ENCODE measurements around the gene MAFB. TPM values are rescaled to one million over a fixed set of nuclear protein-coding genes. Genes with fewer than 3 reads are reported as not detected.

Gene MAFB
- total RNA-seq, 2 donors from 2014 or later: not detected

DNA sequence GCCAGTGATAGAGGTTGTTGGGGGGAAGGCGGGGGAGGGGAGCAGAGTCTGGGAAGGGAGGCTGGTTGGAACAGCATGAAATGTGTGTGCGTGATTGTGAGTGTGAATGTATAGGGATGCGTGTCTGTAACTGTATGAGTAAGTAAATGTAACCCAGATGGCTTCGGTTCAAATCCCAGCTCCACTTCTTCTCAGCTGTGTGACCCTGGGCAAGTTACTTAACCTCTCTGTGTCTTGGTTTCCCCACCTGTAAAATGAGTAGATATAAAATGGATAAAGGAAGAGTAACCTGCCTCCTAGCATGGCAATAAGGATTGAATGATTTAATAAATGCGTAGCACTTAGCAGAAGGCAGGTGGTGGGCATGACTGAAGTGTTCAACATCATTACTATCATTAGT is 24.1 kb downstream of the MAFB start:
- no peaks in the 10 kb centered on the region for H3K4me1 Mint-ChIP-seq
- H3K4me3 Mint-ChIP-seq: no peak overlapping the region
- ATAC-seq (replicated peaks): no peak
- no peaks in the 10 kb centered on the region for H3K36me3 Mint-ChIP-seq (ENCODE audit: low read depth)
- H3K27me3 Mint-ChIP-seq: peaks cover 4% of the 10 kb centered on the region
- no peaks in the 10 kb centered on the region for H3K9me3 Mint-ChIP-seq
- H3K27ac Mint-ChIP-seq: no peak overlapping the region

DNA sequence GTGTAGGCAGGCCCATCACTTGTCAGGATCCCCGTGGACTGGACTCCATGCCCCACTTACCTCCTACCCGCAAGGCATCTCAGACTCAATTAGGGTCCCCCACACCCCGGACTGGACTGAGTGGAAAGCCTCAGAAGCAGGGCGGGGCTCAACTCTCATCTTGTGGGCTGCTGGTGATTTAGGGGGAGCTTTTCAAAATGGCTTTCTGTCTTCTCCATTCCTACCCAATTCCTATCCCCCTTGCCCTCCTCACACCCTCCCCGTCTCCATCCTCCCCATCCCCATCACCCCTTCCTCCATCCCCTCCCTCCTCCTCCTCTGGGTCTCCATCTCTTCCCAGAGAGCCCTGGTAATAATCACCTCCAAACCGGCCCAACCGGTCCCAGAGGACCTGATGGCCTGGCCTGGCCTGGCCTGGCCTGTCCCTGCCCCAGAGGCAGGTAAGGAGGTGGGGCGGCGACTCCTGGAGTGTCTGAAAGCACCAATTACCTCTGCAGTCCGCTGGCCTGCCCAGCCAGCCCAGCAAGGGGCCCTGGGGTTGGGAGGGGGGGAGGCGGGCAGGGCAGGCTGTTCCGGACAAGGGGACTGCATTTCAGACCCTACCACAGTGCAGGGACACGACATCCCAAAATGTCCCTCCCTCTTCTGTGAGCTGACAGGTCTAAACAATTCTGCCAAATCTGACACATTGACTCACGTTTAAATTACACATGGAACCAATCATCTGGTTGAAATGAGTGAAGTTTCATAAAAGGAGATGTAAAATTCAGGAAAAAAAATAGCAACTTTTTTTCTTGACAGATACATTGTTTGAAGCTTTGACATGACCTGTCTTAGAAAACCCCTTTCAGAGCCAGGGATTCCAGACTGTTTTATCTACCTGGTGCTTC is 24.8 kb downstream of the MAFB start:
- Mint-ChIP-seq H3K36me3 (ENCODE audit: low read depth) (no peaks in the 10 kb centered on the region), H3K4me1 (no peaks in the 10 kb centered on the region), H3K4me3 (no peak overlapping the region), H3K27me3 (peaks cover 9% of the 10 kb centered on the region), H3K27ac (no peak overlapping the region), H3K9me3 (no peaks in the 10 kb centered on the region)
- ATAC-seq (replicated peaks): no peak

DNA sequence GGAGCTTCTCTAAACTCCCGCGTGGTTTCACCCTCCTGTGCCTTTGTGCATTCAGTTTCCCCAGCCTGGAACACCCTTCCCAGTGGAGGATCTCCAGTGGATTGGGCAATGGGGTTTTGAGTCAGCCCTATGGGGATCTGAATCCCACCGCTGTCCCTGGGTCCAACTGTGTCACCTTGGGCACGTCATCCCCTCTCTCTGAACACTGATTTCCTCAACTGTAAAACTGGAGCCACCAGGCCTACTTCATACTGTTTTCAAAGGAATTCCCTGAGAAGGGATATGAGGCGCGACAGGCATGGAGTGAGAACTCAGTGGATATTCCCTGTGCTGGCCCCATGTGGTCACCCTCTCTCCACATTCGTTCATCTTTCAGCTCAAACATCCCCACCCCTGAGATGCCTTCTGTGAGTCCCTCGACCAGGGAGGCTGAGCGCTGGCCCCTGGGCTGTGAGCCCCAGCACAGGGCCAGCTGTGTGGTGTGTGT is 25.7 kb downstream of the MAFB start:
- Mint-ChIP-seq H3K4me3 (no peak overlapping the region), H3K9me3 (no peaks in the 10 kb centered on the region), H3K4me1 (no peaks in the 10 kb centered on the region), H3K27me3 (peaks cover 9% of the 10 kb centered on the region), H3K27ac (no peak overlapping the region), H3K36me3 (ENCODE audit: low read depth) (no peaks in the 10 kb centered on the region)
- ATAC-seq (replicated peaks): no peak

DNA sequence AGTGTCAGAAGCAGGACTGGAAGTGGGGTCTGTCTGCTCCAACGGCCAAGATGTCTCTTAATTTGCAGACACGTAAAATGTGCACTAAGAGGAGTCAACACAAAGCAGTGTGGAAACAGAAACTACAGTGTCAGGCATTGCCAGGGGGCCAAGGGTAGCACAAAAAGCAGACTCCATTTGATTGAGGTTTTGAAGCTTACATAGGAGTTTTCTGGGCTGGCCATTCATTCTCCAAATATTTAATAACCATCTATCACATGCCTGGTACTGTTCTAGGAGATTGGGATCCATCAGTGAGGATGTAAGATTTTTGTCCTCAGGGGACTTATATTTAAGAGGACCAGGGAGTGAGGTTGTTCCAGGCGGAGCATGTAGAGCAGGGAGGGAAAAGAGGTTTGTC is 29.5 kb downstream of the MAFB start:
- Mint-ChIP-seq H3K9me3 (no peaks in the 10 kb centered on the region), H3K4me1 (no peaks in the 10 kb centered on the region), H3K36me3 (ENCODE audit: low read depth) (no peaks in the 10 kb centered on the region), H3K27ac (no peak overlapping the region), H3K4me3 (no peak overlapping the region), H3K27me3 (peaks cover 9% of the 10 kb centered on the region)
- no peak for ATAC-seq (replicated peaks)

DNA sequence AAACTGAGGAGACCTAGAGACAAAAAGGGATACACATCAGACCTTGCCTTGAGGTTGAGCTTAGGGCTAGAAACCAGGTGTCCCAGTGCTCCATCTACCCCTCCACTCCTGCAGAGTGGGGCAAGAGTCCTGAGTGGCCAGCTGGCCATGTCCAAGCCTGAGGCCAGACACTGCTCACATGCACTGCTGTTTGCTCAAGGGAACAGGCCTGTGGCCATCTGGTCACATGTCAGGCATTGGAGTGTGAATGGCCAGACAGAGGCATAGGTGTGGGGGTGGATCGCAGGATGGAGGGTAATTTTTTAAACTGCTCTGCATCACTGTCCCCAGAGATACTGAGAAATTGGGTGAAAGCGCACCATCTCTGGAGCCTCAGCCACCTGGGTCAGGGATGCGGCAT is 30.5 kb downstream of the MAFB start:
- H3K4me3 Mint-ChIP-seq: no peak overlapping the region
- no peaks in the 10 kb centered on the region for H3K9me3 Mint-ChIP-seq
- no peaks in the 10 kb centered on the region for H3K4me1 Mint-ChIP-seq
- H3K36me3 Mint-ChIP-seq (ENCODE audit: low read depth): no peaks in the 10 kb centered on the region
- ATAC-seq (replicated peaks): no peak
- H3K27me3 Mint-ChIP-seq: peaks cover 12% of the 10 kb centered on the region
- H3K27ac Mint-ChIP-seq: no peak overlapping the region

DNA sequence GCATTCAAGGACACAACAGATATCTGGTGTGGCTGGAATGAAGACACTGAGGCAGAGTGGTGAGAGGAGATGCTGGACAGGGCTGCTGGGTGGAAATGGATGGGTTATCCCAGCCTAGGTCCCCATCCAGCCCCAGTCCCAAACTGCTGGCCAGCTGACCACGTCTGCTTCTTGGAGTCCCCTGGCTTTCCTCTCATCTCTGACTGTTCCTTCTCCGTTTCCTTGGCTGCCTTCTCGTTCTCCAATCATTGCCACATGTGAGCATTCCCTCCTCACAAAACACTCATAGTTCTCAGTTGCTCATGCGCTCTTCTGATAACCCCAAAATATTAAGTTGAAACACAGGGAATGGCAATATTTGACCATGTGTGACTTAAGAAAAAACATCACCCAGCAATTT is 31.5 kb downstream of the MAFB start:
- H3K27me3 Mint-ChIP-seq: peaks cover 13% of the 10 kb centered on the region
- no peaks in the 10 kb centered on the region for H3K4me1 Mint-ChIP-seq
- no peaks in the 10 kb centered on the region for H3K9me3 Mint-ChIP-seq
- ATAC-seq (replicated peaks): no peak
- no peak overlapping the region for H3K4me3 Mint-ChIP-seq
- no peak overlapping the region for H3K27ac Mint-ChIP-seq
- H3K36me3 Mint-ChIP-seq (ENCODE audit: low read depth): no peaks in the 10 kb centered on the region

DNA sequence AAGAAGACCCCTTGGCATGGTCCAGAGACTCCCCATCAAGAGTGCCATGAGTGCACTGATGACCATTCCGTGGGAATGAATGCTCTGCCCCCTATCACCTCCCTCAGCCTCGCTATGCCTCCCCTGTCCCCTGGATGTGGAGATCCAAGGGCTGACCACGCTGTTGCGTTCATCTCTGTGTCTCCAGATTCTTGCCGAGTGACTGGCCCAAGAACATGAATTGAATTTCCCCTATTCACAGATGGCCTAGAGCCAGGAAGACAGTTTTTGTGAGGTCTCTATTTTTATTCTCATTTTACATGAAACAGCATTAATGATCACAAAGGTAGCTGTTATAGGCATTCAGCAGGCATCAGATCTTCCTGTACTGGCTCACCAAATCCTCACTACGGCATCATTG is 33.6 kb downstream of the MAFB start:
- no peak overlapping the region for H3K4me3 Mint-ChIP-seq
- no peaks in the 10 kb centered on the region for H3K4me1 Mint-ChIP-seq
- no peak for ATAC-seq (replicated peaks)
- peaks cover 9% of the 10 kb centered on the region for H3K27me3 Mint-ChIP-seq
- H3K9me3 Mint-ChIP-seq: no peaks in the 10 kb centered on the region
- H3K27ac Mint-ChIP-seq: no peak overlapping the region
- no peaks in the 10 kb centered on the region for H3K36me3 Mint-ChIP-seq (ENCODE audit: low read depth)

DNA sequence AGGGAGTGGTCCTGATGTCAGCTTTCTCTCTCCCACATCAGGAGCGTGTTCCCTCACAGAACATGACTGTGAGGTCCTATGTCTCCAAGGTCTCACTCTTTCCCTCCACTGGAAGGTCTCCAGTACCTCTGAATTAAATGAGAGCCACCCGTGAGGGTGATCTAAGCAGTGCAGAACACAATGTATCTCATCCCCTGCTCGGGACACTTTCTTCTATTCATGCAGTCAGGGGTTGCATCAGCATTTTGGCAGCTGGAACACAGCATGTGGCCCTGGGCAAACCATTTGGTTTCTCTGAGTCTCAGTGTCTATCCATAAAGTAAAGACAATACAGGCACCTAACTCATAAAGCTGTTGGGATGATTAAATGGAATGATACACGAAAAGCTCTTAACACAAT is 34.2 kb downstream of the MAFB start:
- H3K9me3 Mint-ChIP-seq: no peaks in the 10 kb centered on the region
- no peak overlapping the region for H3K4me3 Mint-ChIP-seq
- H3K36me3 Mint-ChIP-seq (ENCODE audit: low read depth): no peaks in the 10 kb centered on the region
- no peaks in the 10 kb centered on the region for H3K4me1 Mint-ChIP-seq
- no peak for ATAC-seq (replicated peaks)
- H3K27ac Mint-ChIP-seq: no peak overlapping the region
- peaks cover 9% of the 10 kb centered on the region for H3K27me3 Mint-ChIP-seq

DNA sequence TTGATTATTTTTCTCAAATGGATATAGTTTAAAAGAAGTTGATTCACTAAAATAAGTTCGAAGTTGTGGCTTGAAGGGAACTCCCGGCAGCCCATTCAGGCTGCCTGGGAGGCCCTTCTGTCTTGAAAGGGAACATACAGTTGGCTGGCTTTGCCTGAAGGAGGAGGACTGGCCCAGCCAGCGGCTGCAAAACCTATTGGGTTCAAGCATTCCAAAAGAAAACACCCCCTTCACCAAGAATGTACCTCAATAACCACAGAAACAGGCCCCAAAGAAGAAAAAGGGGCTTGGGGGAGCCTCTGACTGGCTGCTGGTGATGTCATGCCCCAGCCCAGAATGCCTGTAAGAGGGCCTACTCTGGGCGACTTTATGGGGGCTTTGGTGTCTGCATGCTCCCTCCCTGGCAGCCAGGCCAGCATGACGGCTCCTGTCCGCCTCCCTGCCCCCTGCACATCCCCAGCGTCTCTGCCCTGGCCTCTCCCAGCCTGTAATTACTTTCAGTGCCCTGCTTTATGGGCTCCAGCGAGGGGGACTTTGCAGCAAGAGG is 36.5 kb downstream of the MAFB start:
- Mint-ChIP-seq H3K27ac (no peak overlapping the region), H3K9me3 (no peaks in the 10 kb centered on the region), H3K36me3 (ENCODE audit: low read depth) (no peaks in the 10 kb centered on the region), H3K4me3 (no peak overlapping the region), H3K4me1 (no peaks in the 10 kb centered on the region), H3K27me3 (peaks cover 8% of the 10 kb centered on the region)
- ATAC-seq (replicated peaks): no peak

DNA sequence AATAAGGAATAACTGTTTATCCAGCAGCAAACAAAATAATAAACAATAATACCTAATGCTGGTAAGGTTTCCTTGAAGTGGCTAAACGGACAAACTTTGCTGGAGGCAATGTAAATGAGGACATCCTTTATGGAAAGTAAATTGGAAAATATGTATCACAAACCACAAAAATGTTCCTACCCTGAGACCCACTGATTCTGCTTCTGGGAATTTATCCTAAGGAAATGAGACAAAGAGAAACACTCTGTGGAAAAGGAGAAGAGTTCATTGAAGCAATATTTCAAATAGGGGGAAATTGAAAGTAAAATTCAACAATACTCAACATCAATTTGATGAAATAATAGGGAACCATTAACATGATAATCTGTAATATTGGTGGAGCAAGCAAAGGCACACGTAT is 37.9 kb downstream of the MAFB start:
- Mint-ChIP-seq H3K27ac (no peak overlapping the region), H3K4me3 (no peak overlapping the region), H3K27me3 (peaks cover 12% of the 10 kb centered on the region), H3K9me3 (no peaks in the 10 kb centered on the region), H3K36me3 (ENCODE audit: low read depth) (no peaks in the 10 kb centered on the region), H3K4me1 (no peaks in the 10 kb centered on the region)
- ATAC-seq (replicated peaks): no peak

DNA sequence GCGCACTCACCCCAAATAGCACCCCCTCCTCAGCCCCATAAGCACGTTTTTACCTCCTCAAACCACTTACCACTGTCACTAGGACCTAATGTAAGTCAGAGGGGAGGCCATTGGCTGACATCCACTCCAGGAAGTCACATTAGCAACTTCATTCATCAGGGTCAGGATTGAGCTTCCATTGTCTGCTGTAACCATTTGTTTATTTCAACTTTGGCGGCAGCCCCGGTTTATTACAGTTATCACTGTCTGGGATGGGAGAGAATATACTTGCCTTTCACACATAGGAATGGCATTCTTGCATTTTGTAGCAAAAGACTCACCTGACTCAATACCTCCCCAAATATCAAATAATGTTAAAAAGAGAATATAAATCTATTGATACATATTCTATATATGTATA is 38.3 kb downstream of the MAFB start:
- Mint-ChIP-seq H3K4me1 (no peaks in the 10 kb centered on the region), H3K36me3 (ENCODE audit: low read depth) (no peaks in the 10 kb centered on the region), H3K27me3 (peaks cover 12% of the 10 kb centered on the region), H3K4me3 (no peak overlapping the region), H3K9me3 (no peaks in the 10 kb centered on the region), H3K27ac (no peak overlapping the region)
- no peak for ATAC-seq (replicated peaks)

DNA sequence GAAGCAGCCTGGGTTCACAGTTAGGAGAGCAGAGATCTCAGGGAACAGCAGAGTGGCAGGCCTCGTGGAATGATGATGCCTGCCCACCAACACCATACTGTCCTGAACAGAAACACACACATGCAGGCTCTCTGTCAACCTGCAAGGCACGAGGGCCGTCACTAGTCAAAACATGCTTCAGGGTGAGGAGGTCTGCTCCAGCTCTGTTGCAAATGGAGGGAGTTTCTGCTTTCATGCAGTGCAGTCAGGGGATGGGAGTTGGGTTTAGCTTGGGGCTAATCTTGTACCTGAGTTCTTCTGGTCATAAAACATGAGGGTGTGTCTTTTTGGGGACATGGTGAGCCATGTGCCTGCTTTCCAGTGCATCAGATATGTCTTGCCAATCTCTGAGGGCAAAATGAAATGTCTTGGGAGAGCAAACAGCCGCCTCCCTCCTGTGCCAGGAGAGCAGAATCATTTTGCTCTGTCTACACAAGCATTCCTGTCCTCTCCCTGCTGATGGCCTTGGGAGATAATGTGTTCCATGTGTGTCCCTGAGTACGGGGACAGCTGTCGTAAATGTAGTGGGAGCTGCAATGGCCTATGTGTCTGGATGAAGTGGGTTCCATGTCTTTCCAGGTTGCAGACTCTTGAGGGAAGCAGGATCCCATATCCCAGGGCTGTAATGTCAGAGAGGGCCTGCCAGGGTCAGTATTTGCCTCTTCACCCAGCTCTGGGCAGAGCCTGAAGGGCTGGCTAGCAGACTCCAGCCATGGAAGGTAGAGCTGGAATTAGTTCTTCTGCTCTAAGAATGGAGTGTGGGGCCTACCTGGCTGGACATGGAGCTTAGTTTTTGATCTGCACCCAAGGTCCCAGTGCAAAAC is 40.6 kb downstream of the MAFB start:
- Mint-ChIP-seq H3K27me3 (peaks cover 9% of the 10 kb centered on the region), H3K27ac (no peak overlapping the region), H3K36me3 (ENCODE audit: low read depth) (no peaks in the 10 kb centered on the region), H3K9me3 (no peaks in the 10 kb centered on the region), H3K4me1 (no peaks in the 10 kb centered on the region), H3K4me3 (no peak overlapping the region)
- ATAC-seq (replicated peaks): no peak

DNA sequence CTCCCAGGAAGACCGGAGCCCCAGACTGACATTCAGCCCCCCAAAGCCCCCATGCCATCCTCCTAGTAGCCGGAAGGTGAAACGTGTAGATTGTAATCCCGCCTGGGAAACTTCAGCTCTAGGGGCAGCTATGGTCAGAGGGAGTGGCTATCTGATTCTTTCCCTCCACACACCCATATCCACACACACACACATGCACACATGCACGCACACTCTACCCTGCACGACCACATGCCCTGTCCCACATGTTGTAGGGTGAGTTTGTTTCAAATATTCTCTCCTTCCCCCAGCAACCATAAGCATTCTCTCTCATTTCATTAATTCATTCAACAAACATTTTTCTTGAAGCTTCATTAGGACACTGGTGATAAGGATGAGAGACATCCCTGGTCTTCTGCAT is 42.2 kb downstream of the MAFB start:
- H3K27ac Mint-ChIP-seq: no peak overlapping the region
- ATAC-seq (replicated peaks): no peak
- no peaks in the 10 kb centered on the region for H3K9me3 Mint-ChIP-seq
- peaks cover 8% of the 10 kb centered on the region for H3K27me3 Mint-ChIP-seq
- no peaks in the 10 kb centered on the region for H3K4me1 Mint-ChIP-seq
- no peaks in the 10 kb centered on the region for H3K36me3 Mint-ChIP-seq (ENCODE audit: low read depth)
- no peak overlapping the region for H3K4me3 Mint-ChIP-seq

DNA sequence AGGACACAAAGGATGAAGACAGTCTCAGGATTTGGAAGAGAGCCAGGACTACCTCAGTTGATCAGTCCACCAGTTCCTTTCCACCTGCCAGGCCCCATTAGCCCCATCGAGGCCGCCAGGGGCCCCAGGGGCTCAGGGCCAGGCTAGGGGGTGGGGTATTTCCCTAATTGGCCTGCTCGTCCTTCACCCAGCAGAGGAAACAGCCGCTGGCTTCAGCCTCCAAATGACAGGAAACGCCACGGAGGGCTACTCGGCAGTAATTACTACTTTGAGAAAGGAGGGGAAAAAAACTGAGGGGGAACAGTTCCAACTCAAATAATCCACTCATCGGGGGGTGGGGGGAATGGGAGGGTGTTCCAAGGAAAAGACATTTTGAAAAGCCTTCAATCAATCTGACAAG is 42.7 kb downstream of the MAFB start:
- Mint-ChIP-seq H3K4me3 (no peak overlapping the region), H3K27ac (no peak overlapping the region), H3K9me3 (no peaks in the 10 kb centered on the region), H3K36me3 (ENCODE audit: low read depth) (no peaks in the 10 kb centered on the region), H3K27me3 (peaks cover 8% of the 10 kb centered on the region), H3K4me1 (no peaks in the 10 kb centered on the region)
- ATAC-seq (replicated peaks): no peak

DNA sequence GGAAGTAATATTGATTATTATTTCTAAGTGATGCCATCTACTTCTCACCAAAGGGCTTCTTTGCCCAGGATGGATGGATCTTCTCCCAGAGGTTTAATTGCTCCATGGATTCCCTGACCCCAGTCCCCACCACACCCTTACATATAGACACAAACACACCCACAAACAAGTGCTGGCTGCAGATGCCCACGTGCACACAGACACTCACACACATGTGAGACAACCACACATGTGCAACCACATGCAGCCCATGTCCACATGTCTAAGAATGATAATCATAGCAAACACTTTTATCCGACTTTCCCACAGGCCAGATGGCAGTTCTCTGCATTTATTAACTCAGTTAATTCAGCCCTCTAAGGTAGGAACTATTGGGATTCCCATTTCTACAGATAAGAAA is 44.2 kb downstream of the MAFB start:
- Mint-ChIP-seq H3K27ac (no peak overlapping the region), H3K27me3 (peaks cover 8% of the 10 kb centered on the region), H3K9me3 (no peaks in the 10 kb centered on the region), H3K36me3 (ENCODE audit: low read depth) (no peaks in the 10 kb centered on the region), H3K4me3 (no peak overlapping the region), H3K4me1 (no peaks in the 10 kb centered on the region)
- ATAC-seq (replicated peaks): no peak
